Right lobe of liver (tissue), 6 donors: ENCODE results near the gene WBP2. TPM values are rescaled to one million over a fixed set of nuclear protein-coding genes. Genes with fewer than 3 reads are reported as not detected.

Experiments used
- ATAC-seq, 4 donors: fragments of 200-7000 bp; cut with Tn5 transposase; one replicate each; pipeline ENCODE4 v1.9.1; 2020; ENCODE audit warnings: mild to moderate bottlenecking in 4 of 4, moderate library complexity in 4 of 4
- DNase-seq, 3 donors: peaks; one replicate each; pipeline ENCODE4 v3.0.0-alpha.2; 2020
- H3K27ac ChIP-seq, 3 donors: fragments of 200-600 bp; one replicate each; pipeline ENCODE4 v1.8.0; 2022
- H3K27me3 ChIP-seq, 2 donors: fragments of 200-600 bp; one replicate each; pipeline ENCODE4 v1.8.0; 2022
- H3K36me3 ChIP-seq, 4 donors: fragments of 200-600 bp; sonication (generic) in 1 of 4; one replicate each; pipeline versions ENCODE4 v1.5.1 to v1.8.0; 2017 to 2022; ENCODE audit warnings: control low read depth in 1 of 4
- H3K4me1 ChIP-seq, 4 donors: fragments of 200-600 bp; sonication (generic) in 1 of 4; one replicate each; pipeline versions ENCODE4 v1.5.1 to v1.8.0; 2017 to 2022; ENCODE audit warnings: control low read depth in 1 of 4
- H3K4me3 ChIP-seq, 3 donors: fragments of 200-600 bp; one replicate each; pipeline ENCODE4 v1.8.0; 2022
- H3K9me3 ChIP-seq, 4 donors: fragments of 200-600 bp; sonication (generic) in 1 of 4; one replicate each; pipeline versions ENCODE4 v1.5.1 to v1.8.0; 2017 to 2022; ENCODE audit warnings: control low read depth in 1 of 4
- POLR2A ChIP-seq: fragments of 450-650 bp; IDR thresholded peaks from one replicate; pipeline ENCODE4 v1.6.1; 2017; ENCODE audit warnings: antibody characterized with exemption, mild to moderate bottlenecking
- WGBS: methylation state at CpG from one replicate; pipeline ENCODE4 v1.1.6; 2018; ENCODE audit warnings: low coverage, low lambda C conversion rate; ENCODE audit not compliant: insufficient coverage; ENCODE audit errors: missing lambda C conversion rate; 5-methylcytosine and 5-hydroxymethylcytosine counted together
- intact Hi-C, 2 donors: fragments of 100-400 bp; cut with DNase I; formaldehyde crosslinking; loops; one replicate each; pipeline versions ENCODE4 v1.11.2 to v1.14.1; 2022
- total RNA-seq, 6 experiments: library from RNA; depleted of rRNA in 2 of 6; stranded (reverse); fragments of >200 nt in 2 of 6; fragmentation: NEBNext Ultra II Directional in 3 of 6; extraction: Animal tissue kit (Norgen Biotek cat#: 25700) in 3 of 6; gene quantifications; one replicate each; pipeline versions ENCODE4 v1.1.0 to v1.2.4, GENCODE V29; 2016 to 2023
- TF ChIP-seq, protein P1 (sequence below), 4 donors: fragments of 200-600 bp in 3 of 4; fragments of 450-650 bp in 1 of 4; IDR thresholded peaks; one replicate each; pipeline versions ENCODE4 v1.5.1 to v1.8.0; 2016 to 2022; ENCODE audit warnings: antibody characterized with exemption in 4 of 4, mild to moderate bottlenecking in 2 of 4
- donor health status: DM: no; HTN: yes; CAD: no.
- donor health status: DM: no; HTN: no; CAD: no.
- donor health status: DM: no; HTN: no; CAD: no.
- donor health status: DM: no; HTN: yes; CAD: no.
- donor health status: DM: no; HTN: yes; CAD: no.

Gene WBP2
- total RNA-seq, 6 experiments from 2014 or later = 57.5 to 99.2 (median 68.7) TPM

DNA sequence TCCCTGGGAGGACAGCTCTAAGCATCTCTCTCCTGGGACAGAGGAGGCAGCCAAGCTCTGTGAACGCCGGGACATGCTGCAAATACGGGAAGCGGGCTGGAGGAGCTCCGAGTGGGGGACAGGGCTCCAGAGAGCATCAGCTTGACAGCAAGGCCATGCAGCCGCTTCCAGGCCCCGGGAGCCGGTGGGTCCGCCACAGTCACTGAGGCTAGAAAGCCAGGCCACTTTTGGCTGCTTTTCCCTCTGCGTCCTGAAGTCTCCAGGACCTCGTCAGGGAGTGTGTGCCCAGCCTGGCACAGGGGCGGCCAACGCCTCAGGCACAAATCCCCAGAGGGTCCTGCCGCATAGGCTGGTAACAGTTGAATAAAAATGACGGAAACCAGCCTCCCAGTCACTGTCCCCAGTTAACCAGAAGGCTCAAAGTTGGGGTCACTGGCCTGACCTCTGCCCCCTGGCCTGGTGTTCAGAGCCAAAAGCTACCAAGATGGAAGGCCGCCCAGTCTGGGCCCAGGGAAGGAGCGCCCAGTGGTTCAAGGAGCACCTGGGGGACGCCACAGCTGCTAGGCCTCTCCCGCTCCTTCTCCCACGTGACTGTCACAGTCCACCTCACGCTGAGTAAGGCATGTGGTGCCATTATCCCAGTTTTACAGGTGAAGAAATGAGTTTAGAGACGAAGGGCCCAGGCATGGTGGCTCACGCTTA lies 44.8 kb upstream of the WBP2 start:
- 71% methylated on average over 5 of the region's 23 CpGs for WGBS
- Histone ChIP-seq H3K27me3 (no peaks in the 10 kb centered on the region), H3K27ac (no peak overlapping the region), H3K9me3 (no peaks in the 10 kb centered on the region), H3K4me3 (no peak overlapping the region), H3K4me1 (peaks cover 0 to 36% (median 6%) of the 10 kb centered on the region in 4 donors), H3K36me3 (peaks cover 0 to 38% (median 13%) of the 10 kb centered on the region in 4 donors)
- intact Hi-C loops = no loop called here
- no peak for TF ChIP-seq POLR2A
- TF ChIP-seq, protein P1, sequence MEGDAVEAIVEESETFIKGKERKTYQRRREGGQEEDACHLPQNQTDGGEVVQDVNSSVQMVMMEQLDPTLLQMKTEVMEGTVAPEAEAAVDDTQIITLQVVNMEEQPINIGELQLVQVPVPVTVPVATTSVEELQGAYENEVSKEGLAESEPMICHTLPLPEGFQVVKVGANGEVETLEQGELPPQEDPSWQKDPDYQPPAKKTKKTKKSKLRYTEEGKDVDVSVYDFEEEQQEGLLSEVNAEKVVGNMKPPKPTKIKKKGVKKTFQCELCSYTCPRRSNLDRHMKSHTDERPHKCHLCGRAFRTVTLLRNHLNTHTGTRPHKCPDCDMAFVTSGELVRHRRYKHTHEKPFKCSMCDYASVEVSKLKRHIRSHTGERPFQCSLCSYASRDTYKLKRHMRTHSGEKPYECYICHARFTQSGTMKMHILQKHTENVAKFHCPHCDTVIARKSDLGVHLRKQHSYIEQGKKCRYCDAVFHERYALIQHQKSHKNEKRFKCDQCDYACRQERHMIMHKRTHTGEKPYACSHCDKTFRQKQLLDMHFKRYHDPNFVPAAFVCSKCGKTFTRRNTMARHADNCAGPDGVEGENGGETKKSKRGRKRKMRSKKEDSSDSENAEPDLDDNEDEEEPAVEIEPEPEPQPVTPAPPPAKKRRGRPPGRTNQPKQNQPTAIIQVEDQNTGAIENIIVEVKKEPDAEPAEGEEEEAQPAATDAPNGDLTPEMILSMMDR (IDR thresholded peaks at IDR 0.05) = no peak
- DNase-seq = peak in 2 of 3 donors; percentile 74 to 78
- ATAC-seq = peak in 1 of 4 donors; percentile 2

DNA sequence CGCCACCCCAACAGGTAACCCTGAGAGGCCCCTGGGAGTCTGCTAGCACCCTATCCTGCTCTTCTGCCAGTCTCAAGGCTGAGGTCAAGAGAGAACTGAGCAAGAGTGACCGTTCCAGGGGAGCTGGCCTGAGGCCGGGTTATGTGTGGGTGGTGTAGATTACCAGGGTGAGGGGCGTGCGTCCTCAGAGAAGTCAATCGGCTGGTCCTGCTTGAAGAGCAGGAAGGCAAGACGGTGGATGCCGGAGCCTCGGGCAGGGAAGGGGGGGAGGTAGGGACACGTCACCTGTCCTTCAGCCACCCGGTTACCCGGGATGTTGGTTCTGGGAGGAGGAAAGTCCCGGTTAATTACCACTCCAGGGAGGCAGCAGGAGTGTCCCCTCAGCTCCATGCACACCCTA lies 44.2 kb upstream of the WBP2 start:
- H3K4me1 ChIP-seq = peaks cover 0 to 36% (median 6%) of the 10 kb centered on the region in 4 donors
- no peaks in the 10 kb centered on the region for H3K9me3 ChIP-seq
- DNase-seq (peak in 2 of 3 donors; percentile 49 to 52), ATAC-seq (no peak)
- intact Hi-C loops = no loop called here
- no peaks in the 10 kb centered on the region for H3K27me3 ChIP-seq
- H3K36me3 ChIP-seq = peaks cover 0 to 38% (median 13%) of the 10 kb centered on the region in 4 donors
- WGBS = 80% methylated on average over 1 of the region's 13 CpGs
- no peak overlapping the region for H3K27ac ChIP-seq
- no peak overlapping the region for H3K4me3 ChIP-seq
- no peak for TF ChIP-seq POLR2A

DNA sequence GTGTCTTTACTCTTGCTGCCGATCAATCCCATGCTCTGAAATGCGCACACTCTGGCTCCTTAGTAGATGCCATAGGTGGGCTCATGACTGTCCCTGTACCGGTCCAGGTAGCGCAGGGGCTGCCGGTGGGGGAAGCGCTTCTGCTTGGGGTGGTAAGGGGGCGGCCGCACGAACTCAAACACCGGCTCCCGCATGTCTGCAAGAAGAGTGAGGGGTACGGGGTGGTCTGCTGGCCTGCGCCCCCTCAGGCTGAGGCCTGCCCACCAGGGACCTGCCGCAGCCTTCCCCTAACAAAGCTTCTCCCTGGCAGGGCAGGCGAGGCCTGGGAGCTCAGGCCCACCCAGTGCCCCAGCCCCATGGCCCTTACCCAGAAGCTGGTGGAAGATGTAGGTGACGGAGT lies 43.7 kb upstream of the WBP2 start:
- H3K9me3 ChIP-seq = no peaks in the 10 kb centered on the region
- intact Hi-C loops = no loop called here
- H3K27me3 ChIP-seq = no peaks in the 10 kb centered on the region
- WGBS = 93% methylated on average over 3 of the region's 16 CpGs
- H3K36me3 ChIP-seq = peaks cover 0 to 38% (median 13%) of the 10 kb centered on the region in 4 donors
- no peak for TF ChIP-seq POLR2A
- DNase-seq = no peak
- no peak for ATAC-seq
- no peak overlapping the region for H3K4me3 ChIP-seq
- no peak overlapping the region for H3K27ac ChIP-seq
- H3K4me1 ChIP-seq = peaks cover 0 to 31% (median 6%) of the 10 kb centered on the region in 4 donors

DNA sequence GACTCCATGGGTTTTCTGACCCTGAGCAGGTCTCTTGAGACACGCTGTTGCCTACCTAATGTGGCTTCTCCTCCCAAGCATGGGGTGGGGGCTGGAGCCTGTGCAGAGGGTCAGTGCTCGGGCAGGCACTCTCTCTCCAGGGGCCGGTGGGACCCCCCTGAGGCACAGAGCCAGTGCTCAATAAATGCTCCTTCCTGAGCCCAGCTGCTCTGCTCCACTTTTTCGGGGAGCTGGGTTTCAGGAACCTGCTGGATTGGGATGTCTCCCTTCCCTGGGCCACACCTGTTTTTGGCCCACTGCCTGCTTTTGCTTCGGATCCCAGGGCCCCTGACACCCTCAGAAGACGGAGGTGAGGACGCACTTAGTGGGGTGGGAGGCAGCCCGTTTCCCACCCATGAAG lies 42.9 kb upstream of the WBP2 start:
- no peaks in the 10 kb centered on the region for H3K9me3 ChIP-seq
- no CpG with 5 or more reads among the region's 8 CpGs for WGBS
- H3K4me3 ChIP-seq = no peak overlapping the region
- H3K27ac ChIP-seq = no peak overlapping the region
- intact Hi-C loops = no loop called here
- TF ChIP-seq, protein P1 (IDR thresholded peaks at IDR 0.05) = no peak
- TF ChIP-seq POLR2A = no peak
- H3K36me3 ChIP-seq = peaks cover 0 to 38% (median 13%) of the 10 kb centered on the region in 4 donors
- no peak for ATAC-seq
- peak in 1 of 3 donors; percentile 56 for DNase-seq
- peaks cover 0 to 28% (median 6%) of the 10 kb centered on the region in 4 donors for H3K4me1 ChIP-seq
- H3K27me3 ChIP-seq = no peaks in the 10 kb centered on the region

DNA sequence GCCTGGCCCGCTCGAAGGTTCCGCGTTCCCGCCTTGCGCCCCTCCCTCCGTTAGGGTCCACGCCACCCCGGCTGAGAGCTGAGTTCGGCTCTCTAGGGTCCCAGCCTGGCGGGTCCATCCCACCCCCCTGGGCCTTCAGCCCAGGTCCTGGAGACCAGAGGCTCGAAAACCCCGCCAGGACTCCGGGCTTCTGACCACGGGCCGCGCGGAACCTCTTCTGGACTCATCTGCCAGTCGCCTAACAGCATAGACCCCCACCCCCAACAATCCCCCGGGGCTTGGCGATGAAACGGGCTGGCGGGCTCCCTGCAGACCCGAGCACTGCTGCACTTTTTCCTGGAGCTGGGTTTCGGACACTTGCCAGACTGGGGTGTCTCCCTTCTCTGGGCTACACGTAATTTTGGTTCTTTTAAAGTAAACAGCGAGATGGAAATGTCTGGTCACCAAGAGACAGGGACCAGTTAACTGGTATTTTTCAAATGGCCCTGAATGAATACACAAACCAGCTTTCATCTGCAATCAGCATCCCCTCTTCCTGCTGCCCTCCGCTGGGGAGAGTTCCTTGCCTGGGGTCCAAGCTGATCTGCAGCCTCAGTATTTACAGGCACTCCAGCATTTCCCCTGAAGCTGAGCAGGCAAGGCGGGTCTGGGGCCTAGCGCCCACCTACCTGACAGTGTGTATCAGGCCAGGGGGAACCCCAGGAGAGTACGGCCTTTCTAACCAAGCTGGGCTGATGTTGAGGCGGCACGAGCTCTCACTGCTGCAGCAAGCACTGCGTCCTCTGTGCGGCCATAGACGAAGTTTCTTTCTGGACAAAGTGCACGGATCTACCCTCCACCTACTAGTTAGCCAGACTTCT lies 42.3 kb upstream of the WBP2 start:
- TF ChIP-seq POLR2A = no peak
- TF ChIP-seq, protein P1 (IDR thresholded peaks at IDR 0.05) = no peak
- Histone ChIP-seq H3K4me1 (peaks cover 0 to 28% (median 6%) of the 10 kb centered on the region in 4 donors), H3K36me3 (peaks cover 0 to 38% (median 13%) of the 10 kb centered on the region in 4 donors), H3K27me3 (no peaks in the 10 kb centered on the region), H3K27ac (peak overlapping the region; percentile 73 to 88 (median 76)), H3K9me3 (no peaks in the 10 kb centered on the region), H3K4me3 (peak overlapping the region; percentile 76 to 97 (median 81))
- ATAC-seq (no peak), DNase-seq (peak in 1 of 3 donors; percentile 61)
- WGBS = 76% methylated on average over 8 of the region's 37 CpGs
- intact Hi-C loops = no loop called here
